EL (cell line): ENCODE data around the gene ZFAND2A.
"Not testable (repeated sequence)": the region's sequence is repeated elsewhere in the genome, so short reads cannot be mapped to it uniquely, and the experiment has no call there.

ENCODE experiments used
- DNase-seq: peaks from one replicate; pipeline ENCODE4 v3.0.0-alpha.2; 2016

Gene ZFAND2A

DNA sequence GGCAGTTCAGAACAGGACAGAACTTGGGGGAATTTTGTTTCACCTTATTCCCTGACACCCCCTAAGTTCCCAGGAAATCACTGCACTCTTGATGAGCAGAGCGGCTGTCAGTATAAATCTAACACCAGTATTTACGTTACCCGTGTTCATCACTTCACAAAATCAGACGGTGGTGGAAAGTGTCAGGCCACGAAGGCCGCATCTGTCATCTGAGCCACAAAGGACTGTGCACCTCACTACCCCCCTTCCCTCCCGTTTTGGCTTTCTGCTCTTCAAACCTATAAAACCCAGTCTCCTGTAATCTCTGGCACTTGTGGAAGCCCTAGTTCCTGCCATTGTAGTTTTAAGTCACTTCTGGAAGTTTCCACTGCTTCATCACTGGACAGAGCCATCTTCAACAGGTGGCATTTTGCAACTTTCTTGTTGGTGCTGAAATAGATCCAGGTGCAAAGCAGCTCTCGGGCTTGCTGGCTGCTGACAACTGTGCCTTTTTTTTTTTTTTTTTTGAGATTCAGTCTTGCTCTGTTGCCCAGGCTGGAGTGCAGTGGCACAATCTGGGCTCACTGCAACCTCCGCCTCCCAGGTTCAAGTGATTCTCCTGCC, 9.5 kb downstream of the ZFAND2A start:
- DNase-seq, result no peak

DNA sequence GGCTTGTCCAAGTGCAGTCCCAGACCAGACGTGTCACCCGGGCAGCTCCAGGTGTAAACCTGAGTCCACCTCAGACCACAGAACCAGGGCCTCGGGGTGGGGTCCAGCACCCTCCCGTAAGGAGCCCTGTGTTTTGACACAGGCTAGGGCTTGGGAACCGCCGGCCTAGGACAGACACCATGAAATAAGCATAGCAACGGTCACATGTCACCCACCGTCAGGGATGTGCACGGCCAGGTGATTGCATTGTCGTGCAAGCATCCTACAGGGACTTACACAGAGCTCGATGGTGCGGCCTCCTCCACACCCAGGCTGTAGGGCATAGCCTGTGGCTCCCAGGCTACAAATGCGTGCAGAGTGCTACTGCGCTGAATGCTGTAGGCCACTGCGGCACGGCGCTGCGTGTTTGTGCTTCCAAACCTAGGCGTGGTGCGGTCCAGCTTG, 10.6 kb downstream of the ZFAND2A start:
- no peak for DNase-seq

DNA sequence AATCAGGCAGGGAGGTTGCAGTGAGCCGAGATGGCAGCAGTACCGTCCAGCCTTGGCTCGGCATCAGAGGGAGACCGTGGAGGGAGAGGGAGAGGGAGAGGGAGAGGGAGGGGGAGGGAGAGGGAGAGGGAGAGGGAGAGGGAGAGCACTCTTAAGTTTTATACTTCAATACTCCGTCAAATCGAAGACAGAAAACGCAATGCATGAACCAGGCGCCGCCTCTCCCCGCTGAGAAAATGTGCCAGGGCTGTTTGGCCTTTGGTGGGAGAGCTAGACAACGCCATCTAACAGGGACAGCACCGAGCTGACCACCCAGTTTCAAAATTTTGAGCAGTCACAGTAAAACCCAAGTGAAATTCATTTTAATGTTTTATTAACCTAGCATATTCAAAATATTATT, 12.1 kb downstream of the ZFAND2A start:
- not testable (repeated sequence) for DNase-seq

DNA sequence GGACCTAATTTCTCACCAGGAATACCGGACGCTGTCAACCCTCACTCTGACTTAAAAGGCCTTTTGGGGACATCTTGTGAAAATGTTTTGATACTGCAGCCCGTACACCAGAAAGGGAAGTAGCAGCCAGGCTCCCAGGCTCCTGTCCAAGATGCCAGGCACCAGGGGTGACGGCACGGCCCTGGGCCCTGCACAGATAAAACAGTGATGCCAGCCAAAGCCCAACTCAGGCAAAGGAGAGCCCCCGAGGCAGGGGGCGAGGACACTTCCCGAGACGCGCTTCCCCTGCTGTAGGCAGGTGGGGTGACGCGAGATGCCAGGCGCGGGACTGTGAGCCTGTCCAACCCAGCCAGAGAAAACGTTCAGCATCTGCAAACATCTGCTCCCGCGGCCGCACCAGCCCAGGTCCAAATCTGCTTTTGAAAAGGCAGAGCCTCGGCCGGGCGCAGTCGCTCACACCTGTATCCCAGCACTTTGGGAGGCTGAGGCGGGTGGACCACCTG, 15.7 kb downstream of the ZFAND2A start:
- peak; percentile 19 for DNase-seq

DNA sequence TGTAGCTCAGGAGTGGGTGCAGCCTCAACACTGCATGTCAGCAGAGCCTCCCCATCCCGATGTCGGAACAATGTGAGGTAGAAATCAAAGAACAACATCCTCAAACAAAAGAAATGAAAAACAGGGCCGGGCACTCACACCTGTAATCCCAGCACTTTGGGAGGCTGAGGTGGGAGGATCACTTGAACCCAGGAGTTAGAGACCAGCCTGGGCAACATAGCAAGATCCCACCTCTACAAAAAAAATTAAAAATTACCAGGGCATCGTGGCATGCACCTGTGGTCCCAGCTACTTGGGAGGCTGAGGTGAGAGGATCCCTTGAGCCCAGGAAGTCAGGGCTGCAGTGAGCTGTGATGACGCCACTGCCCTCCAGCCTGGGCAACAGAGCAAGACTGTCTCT, 17.0 kb downstream of the ZFAND2A start:
- not testable (repeated sequence) for DNase-seq

DNA sequence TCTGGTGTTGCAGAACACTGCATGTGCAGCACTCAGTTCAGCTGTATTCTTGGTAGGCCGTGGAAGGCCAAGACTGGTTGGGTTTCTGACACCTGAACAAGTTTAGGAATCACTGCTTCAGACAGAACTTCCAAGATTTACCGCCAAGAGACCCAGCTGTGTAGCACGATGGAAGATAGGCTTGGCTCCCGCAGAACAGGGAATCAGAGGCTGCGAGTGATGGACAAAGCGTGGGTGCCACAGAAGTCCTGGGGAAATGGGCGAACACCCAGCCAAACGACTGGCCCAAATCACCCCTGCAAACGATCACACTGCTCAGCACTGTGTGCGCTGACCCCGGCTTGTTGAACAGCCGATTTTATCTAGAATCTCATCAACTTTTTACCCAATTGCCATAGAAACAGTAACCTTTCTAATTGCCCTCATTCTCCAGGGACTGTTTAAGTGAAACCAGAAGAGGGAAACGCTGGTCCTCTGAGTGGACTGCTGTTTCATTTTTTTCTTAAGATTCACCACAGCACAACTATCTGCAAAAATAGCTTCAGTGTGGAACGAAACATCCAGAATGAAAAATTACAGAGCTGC, 17.9 kb downstream of the ZFAND2A start:
- no peak for DNase-seq

DNA sequence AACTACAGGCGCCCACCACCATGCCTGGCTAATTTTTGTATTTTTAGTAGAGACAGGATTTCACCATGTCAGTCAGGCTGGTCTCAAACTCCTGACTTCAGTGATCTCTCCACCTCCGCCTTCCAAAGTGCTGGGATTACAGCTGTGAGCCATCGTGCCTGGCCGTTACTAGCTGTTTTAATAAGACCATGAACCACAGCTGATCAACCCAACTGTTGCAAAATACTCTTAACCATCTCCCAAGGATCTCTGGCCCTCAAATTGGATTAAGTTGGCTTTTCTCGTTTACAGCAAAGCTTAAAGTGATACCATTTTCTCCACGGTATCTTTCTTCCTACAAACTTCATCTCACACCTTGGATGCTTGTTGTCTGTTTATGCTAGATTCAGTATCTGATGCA, 18.3 kb downstream of the ZFAND2A start:
- DNase-seq, result no peak

DNA sequence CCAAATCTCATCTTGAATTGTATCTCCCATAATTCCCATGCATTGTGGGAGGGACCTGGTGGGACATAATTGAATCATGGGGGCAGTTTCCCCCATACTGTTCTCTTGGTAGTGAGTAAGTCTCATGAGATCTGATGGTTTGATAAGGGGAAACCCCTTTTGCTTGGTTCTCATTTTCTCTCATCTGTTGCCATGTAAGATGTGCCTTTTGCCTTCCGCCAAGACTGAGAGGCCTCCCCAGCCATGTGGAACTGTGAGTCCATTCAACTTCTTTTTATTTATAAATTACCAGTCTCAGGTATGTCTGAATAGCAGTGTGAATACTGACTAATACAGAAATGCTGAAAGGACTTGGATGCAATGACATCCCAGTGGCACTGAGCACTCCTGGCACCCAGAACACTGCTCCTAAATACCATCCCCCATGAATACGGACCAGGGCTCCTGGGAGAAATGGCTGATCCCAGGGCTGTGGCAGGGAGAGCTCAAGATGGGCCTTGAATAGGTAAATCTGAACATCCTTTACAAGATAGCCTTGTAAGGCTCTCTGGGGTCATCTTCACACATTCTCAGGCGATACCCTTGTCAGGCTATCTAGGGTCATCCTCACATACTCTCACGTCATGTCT, 19.4 kb downstream of the ZFAND2A start:
- DNase-seq, result no peak

DNA sequence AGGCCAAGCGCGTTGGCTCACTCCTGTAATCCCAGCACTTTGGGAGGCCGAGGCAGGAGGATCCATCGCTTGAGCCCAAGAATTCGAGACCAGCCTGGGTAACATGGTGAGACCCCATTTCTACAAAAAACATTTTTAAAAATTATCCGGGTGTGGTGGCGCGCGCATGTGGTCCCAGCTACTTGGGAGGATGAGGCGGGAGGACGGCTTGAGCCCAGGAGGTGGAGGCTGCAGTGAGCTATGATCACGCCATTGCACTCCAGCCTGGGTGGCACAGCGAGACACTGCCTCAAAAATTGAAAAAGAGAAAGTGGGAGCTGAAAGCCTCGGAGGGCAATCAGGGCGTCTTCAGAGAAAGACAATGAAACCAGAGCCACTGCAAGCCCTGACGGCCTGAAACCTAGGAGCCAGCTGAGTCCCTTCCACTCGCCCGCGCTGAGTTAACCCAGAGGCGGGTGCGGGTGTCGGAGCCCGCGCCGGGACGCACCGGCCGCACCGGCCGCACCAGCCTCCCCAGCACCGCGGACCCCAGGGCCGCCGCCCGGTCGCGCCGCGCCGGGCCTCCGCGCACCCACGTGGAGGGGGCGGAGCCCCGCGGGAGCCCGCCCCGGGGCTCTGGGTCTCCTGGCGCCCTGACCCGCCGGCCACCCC, 22.4 kb downstream of the ZFAND2A start:
- DNase-seq, result no peak

DNA sequence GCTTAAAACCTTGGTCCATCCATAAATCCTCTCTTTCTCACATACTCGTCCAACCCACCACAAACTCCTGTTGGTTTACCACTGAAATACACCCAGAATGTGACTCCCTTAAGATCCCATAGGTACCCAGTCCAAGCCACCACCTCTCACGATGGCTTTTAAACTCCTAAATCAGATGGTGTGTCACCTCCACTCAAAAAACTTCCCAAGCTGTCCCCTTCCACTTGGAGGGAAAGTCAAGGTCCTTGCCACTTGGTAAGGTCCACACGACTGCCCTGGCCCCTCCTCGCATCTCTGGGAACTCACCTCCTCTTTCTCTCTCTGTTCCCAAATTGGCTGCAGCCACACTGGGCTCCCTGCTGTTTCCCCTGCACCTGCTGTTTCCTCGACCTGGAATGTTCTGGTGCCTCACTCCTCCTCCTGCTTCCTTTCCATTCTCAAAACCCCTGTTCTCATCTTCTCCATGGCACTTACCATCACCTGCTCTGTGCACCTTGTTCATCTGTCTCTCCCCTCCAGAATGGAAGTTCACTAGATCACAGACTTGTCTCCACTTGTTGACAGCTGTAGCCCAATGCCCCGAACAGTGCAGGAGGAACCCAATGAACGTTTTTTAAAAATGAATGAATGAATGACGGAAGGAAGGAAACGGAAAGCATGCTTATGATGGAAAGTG, 23.0 kb downstream of the ZFAND2A start:
- DNase-seq, result no peak

DNA sequence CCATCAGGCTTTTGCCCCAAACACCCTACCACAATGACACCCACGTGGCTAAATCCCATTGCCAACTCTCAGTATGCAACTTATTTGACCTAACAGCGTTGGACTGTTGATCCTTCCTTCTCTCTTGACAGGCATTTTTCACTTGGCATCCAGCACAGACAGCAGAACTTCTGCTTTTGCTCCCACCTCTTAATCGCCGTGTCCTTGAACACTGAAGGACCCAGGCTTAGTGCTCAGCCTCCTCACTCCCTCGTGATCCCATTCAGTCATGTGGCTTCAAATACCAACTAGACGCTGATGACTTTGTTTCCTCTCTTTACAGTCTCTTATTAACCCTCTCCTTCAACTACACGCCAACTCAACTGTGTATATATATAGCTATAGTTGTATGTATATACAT, 25.0 kb downstream of the ZFAND2A start:
- no peak for DNase-seq

DNA sequence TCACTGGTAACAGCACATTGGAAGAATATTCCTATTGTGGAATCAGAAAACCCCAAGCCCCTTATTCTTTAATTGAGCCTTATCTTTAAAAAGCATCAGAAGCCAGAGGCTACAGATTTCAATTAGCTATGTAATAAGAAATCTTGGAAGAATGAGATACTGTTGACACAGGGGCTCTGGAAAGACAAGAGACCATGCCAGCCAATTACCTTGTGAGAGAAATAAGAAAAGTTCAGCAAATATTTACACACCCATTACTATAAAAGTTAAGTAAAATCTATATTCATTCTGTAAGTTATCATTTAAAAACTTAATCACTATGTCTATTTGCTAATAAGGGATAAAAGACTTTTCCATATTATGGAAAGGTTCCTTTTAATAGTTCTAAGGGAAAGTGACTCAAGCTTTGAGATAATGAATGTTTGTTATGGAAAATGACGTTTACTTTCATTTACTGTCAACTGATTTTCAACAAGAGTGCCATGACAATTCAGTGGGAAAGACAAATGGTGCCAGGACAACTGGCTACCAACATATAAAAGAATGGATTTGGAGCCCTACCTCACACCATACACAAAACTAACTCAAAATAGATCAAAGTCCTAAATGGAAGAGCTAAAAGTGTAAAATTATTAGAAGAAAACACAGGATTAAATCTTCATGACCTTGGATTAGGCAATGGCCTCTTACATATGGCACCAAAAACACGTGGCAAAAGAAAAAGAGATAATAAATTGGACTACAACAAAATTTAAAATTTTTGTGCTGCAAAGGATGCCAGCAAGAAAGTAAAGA, 28.3 kb downstream of the ZFAND2A start:
- DNase-seq, result no peak

DNA sequence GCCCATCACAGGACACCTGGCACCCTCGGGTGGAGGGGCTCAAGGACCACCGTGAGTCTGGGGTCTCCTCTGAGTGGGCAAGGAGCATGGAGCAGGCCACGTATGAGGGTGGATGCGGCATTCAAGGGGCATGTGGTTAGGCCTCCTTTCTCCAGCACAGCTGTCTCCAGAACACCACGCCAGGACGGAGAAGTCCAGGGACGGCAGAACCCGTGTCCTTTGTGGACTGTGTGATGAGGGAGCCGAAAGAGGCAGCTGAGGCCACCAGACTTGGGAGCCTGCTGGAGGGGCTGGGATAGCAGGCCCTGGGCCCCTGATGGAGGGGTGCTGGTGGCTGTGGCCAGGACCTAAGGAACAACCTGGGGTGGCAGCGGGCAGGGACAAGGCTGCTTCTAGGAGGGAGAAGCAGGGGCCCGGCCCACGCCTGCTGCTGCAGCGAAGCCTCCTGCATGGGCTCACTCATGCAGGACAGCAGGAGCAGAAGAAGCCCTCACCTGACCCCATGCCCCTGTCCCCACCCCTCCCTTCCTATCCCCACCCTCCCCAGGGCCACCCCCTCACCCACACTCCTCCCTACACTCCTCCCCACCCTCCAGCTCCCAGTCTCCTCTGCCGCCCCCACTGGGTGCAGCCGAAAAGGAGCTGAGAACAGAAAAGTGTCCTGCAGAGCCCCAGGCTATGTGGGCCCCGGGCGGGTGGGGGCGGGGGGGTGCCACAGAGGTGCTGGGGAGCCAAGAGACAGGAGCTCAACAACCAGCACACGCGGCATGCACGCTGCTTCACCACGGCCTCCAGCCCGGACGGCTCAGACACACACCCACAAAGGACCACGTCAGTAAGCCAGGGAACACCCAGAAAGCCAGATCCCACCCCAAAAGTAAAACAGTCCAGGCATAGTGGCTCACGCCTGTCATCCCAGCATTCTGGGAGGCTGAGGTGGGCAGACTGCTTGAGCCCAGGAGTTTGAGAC, 29.7 kb downstream of the ZFAND2A start:
- DNase-seq, result no peak

DNA sequence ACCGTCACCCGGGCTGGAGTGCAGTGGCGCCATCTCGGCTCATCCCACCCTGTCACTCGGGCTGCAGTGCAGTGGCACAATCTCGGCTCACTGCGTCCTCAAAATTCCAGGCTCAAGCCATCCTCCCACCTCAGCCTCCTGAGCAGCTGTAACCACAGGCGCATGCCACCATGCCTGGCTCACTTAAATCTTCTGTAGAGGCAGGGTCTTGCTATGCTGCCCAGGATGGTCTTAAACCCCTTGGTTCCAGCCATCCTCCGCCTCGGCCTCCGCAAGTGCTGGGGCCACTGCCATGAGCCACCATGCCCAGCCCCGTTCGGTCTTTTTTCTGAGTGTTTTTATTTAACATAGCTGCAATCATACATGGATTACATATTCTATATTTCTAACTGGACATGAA, 30.6 kb downstream of the ZFAND2A start:
- no peak for DNase-seq

DNA sequence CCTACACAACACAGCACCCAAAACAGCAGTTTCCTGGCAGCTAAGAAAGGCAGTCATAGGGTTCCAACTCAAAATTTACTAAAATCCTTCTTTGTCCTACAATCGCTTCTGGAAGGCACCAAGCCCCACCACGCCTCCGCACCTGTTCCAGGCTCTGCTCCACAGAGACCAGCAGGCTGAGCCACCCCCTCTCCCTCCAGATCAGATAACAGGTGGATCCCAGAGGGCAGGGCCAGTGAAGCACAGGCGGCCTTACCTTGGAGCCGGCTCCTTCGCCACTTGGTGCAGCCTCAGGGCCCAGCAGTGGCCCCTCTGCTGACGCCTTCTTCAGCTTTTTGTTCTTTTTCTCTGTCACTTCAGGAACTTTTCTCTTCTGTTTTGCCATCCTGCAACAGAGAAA, 33.0 kb downstream of the ZFAND2A start:
- DNase-seq, result no peak

DNA sequence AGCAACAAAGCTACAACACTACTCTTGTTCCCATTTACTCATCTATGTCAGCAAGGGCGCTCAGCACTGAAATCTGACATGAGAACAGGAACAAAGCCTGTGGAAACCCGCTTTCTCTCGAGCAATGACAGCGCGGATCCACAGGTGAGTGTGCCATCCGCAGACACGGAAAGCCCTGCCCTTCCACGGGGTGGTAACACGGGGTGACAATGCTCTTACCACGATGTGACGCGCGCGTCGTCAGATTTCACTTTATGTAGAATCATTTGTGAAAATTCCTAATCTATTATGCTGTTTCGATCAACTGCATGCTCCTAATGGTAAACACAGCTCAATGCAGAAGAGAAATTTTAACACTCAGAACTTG, 34.4 kb downstream of the ZFAND2A start:
- no peak for DNase-seq

DNA sequence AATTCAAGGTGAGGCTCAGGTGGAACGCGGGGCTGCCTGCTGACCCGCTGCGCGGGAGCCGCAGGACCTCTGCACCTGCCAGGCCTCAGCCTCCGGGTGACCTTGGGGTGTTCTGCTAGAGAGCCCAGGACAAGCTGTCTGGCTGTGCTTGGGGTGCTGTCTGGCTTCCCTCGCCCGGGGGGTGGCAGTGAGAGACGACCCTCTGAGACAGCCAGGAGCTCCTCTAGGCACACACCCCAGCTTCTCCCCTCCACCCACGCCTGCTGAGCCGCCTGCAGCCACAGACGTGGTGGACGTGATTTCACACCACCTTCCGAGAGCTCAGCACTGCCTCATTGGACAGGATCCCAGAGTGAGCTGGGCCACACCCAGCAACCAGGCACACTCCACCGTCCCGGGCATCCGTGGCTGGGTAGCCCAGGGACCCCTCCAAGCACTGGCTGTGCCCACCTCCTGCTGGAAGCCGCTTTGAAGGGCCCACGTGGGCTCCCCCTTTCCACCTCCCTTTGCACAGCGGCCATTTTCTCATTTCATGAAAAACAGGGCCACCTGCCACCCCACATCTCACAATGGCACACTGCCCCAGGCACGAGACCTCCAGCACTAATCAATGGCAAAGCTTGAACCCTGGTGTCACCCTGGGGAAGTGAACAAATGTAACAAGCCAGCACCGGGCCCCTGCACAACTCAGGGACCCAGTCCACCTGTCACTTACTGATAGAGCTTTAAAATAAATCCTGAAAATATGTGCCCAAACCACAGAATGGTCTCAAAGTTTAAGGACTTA, 35.0 kb downstream of the ZFAND2A start:
- no peak for DNase-seq

DNA sequence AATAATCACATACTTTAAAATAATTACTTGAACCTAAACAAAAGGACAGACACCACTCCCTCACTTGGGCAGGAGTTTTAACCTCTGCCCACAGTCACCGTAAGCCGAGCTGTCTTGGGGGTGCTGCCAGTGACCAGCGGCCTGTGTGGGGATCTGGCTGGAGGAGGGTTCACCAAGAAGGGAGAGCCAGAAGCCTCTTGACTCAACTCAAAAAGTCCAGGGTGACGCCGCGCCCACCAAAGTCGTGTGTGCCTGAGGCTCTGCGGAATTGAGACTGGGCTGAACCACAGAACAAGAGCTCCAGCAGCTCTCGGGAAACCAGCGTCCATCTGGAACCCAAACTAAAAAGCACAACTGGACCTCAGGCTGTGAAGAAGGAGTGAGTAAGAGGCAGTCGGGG, 35.8 kb downstream of the ZFAND2A start:
- DNase-seq, result no peak

DNA sequence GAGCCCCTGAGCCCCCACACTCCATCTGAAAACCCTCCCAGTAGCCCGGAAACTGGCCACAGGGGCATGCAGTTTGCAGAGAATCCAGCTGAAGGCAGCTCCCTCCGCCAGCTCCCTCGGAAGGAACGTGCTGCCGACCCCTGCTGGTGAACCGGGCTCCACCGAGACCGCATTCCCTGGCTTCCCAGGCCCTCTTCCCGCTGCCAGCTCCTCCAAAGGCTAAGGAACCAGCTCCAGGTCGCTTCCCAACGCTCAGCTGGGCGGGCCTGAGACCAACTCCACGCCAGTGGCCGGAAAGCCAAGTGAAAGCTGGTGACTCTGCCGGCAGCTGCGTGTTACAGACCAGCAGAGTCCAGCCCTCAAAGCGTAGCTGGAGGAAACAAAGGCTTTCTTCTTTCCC, 36.3 kb downstream of the ZFAND2A start:
- DNase-seq, result no peak

DNA sequence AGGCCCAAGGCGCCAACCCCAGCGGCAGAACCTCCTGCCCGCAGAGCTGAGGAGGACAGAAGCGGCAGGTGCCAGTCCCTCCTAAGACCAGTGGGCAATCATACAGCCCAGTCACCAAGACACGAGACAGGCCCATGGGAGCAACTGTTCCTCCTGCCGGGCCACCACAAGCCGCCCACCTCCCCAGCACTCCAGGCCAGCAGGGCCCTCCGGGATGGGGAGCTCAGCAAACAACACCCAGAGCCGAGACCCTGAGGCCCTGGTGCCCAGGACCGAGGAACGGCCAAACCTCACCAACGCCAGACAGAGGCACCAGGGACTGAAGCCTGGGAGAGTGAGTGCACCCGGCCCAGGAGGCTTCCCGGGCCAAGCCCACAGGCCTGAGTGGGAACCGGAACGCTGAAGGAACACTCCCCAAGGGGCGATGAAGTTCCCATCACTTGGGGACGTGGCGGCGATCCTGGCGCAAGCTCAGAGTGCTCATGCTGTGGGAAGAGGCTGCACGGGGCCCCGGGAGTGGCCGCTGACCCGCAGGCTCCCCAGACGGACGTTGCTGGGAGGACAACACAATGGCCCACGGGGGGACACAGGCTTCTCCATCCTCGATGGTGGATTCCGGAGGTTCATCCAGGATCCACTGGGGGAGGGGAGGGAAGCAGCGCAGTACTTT, 37.0 kb downstream of the ZFAND2A start:
- no peak for DNase-seq
